Pancreas (tissue), 10 donors: ENCODE data around the gene ITPKA. TPM values are rescaled to one million over a fixed set of nuclear protein-coding genes. Genes with fewer than 3 reads are reported as not detected.

Experiments used
- ATAC-seq, 4 donors: fragments of 200-7000 bp; cut with Tn5 transposase; one replicate each; pipeline versions ENCODE4 v1.8.0 to v1.9.1; 2020; ENCODE audit warnings: mild to moderate bottlenecking in 4 of 4, moderate library complexity in 4 of 4
- DNase-seq, 6 donors: peaks; one replicate each; pipeline ENCODE4 v3.0.0-alpha.2; 2020
- FAIRE-seq: peaks from 2 replicates; lab custom pipeline; 2012; peaks lifted over from hg19 to GRCh38; lab: Jason Lieb, UNC
- H3K27ac ChIP-seq, 4 donors: fragments of 200-600 bp; sonication (generic); 1 replicate in 3 of 4; 2 replicates in 1 of 4; pipeline versions ENCODE4 v1.5.0 to v1.8.0; 2020
- H3K27me3 ChIP-seq, 4 donors: fragments of 200-600 bp; one replicate each; pipeline ENCODE4 v1.8.0; 2021
- H3K36me3 ChIP-seq, 3 donors: fragments of 200-600 bp; sonication (generic) in 1 of 3; one replicate each; pipeline versions ENCODE4 v1.5.0 to v1.8.0; 2020 to 2021
- H3K4me1 ChIP-seq, 3 donors: fragments of 200-600 bp; one replicate each; pipeline ENCODE4 v1.8.0; 2021
- H3K4me3 ChIP-seq, 4 donors: fragments of 200-600 bp; sonication (generic) in 2 of 4; one replicate each; pipeline versions ENCODE4 v1.5.0 to v1.8.0; 2020 to 2021
- H3K9me3 ChIP-seq, 4 donors: fragments of 200-600 bp; one replicate each; pipeline ENCODE4 v1.8.0; 2021
- CTCF ChIP-seq, 4 donors: fragments of 200-600 bp; sonication (generic) in 3 of 4; IDR thresholded peaks; one replicate each; pipeline versions ENCODE4 v1.5.0 to v1.8.0; 2021; ENCODE audit warnings: antibody characterized with exemption in 4 of 4
- WGBS, 2 donors: extraction: QIAGEN DNeasy Blood & Tissue Kit; methylation state at CpG; one replicate each; pipeline ENCODE4 v1.1.7; 2013; 5-methylcytosine and 5-hydroxymethylcytosine counted together
- intact Hi-C, 3 donors: fragments of 100-400 bp; cut with DNase I; formaldehyde crosslinking; loops; one replicate each; pipeline versions ENCODE4 v1.11.1 to v1.14.2; 2022
- polyA plus RNA-seq, 2 donors: library from polyadenylated mRNA; stranded (reverse); fragments of 200-250 nt; gene quantifications; one replicate each; pipeline ENCODE4 v1.2.3, GENCODE V29; 2013
- total RNA-seq, 6 donors: library from RNA; stranded (reverse); fragmentation: NEBNext Ultra II Directional in 4 of 6; extraction: Animal tissue kit (Norgen Biotek cat#: 25700) in 4 of 6; gene quantifications; one replicate each; pipeline versions ENCODE4 v1.2.1 to v1.2.4, GENCODE V29; 2021 to 2023
- donor health status: healthy with polysubstance abuse.
- donor health status: DM: no; HTN: no; CAD: no; lungs with moderate emphysema.
- donor health status: DM: no; HTN: no; CAD: no.
- donor health status: control.
- donor health status: control.
- donor health status: Bipolar disorder and iron deficiency.
- donor health status: DM: yes; HTN: yes; CAD: no.
- donor health status: DM: no; HTN: no; CAD: no.
- donor health status: DM: no; HTN: no; CAD: no.
- donor health status: DM: yes; HTN: yes; CAD: no.

Gene ITPKA
- total and polyA plus RNA-seq, 8 donors, result 0.64 to 2.8 (median 1.1) TPM

DNA sequence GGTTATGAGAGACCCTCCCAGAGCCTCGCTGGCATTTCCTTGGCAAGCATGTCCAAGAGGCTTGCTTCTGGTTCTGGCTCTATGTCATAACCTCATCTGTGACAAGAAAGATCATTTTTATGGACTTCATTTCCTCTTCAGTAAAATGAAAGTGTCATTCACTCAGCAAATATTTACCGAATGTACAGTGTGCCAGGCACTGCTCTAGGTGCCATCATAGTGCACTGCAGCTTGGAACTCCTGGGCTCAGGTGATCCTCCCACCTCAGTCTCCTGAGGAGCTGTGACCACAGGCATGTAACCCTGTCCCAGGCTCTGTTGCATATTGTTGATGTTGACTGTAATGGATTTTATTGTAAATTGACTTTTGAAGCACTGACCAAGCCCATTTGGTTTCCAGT lies 18.7 kb upstream of the ITPKA start:
- no peak for DNase-seq
- Histone ChIP-seq H3K4me1 (no peaks in the 10 kb centered on the region), H3K9me3 (no peaks in the 10 kb centered on the region), H3K27me3 (no peaks in the 10 kb centered on the region), H3K36me3 (peaks cover 0 to 70% (median 36%) of the 10 kb centered on the region in 3 donors), H3K27ac (no peak overlapping the region), H3K4me3 (no peak overlapping the region)
- 85 to 87% methylated on average over 2 of the region's 2 CpGs for WGBS, 2 donors
- ATAC-seq, result peak in 2 of 4 donors; percentile 45 to 55
- TF ChIP-seq CTCF (IDR thresholded peaks at IDR 0.05), result no peak
- FAIRE-seq, result no peak
- intact Hi-C loops, result no loop called here

- 81 to 87% methylated on average over 5 of the region's 5 CpGs for WGBS, 2 donors
- H3K4me1 ChIP-seq, result no peaks in the 10 kb centered on the region
- ATAC-seq (no peak), DNase-seq (no peak), FAIRE-seq (no peak)
- H3K27ac ChIP-seq, result no peak overlapping the region
- H3K27me3 ChIP-seq, result no peaks in the 10 kb centered on the region
- intact Hi-C loops, result no loop called here
- H3K4me3 ChIP-seq, result no peak overlapping the region
- no peaks in the 10 kb centered on the region for H3K9me3 ChIP-seq
- no peak for TF ChIP-seq CTCF (IDR thresholded peaks at IDR 0.05)
- peaks cover 0 to 69% (median 34%) of the 10 kb centered on the region in 3 donors for H3K36me3 ChIP-seq
Observed at GRCh38 chr15:41476416-41477048, 17.1 kb upstream of the ITPKA start.

- no peak for FAIRE-seq
- no peak for DNase-seq
- H3K36me3 ChIP-seq, result peaks cover 3 to 49% (median 23%) of the 10 kb centered on the region in 3 donors
Observed at GRCh38 chr15:41480396-41481140, 13.1 kb upstream of the ITPKA start.

DNA sequence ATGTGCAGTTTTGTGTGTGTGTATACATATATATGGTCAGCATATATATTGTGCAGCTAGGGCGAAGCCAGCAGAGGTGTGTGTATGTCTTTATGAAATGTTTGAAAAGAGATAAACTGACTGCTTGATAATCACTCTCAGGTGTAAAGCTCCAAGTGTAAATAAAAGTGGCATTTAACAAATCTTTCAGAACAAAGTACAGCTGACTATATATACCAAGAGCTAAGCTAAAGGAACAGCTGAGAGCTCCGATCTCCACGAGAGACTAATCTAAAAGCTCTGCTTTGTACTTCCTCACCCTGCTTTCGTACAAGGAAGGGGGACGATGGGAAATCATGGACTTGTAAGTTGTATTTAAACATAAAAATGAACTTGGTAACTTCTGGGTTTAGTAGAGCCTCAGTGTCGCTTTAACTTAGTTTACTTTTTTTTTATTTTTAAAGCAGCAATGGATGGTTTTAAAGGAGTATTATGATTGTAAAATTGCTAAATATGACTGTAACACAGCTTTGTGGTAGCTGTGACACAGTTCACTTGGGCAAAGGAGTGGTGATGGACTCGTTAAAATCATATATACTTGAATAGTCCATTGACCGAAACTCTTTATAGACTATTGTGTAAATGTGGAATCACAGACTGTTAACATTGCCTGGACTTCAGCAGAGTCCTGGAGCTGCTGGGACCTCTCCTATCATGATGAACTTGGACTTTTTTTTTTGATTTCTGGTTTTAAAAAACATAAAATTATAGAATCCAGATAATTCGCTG lies 11.4 kb upstream of the ITPKA start:
- no peak for TF ChIP-seq CTCF (IDR thresholded peaks at IDR 0.05)
- intact Hi-C loops, result no loop called here
- 53 to 59% methylated on average over 9 of the region's 9 CpGs for WGBS, 2 donors
- no peak overlapping the region for H3K4me3 ChIP-seq
- H3K4me1 ChIP-seq, result no peaks in the 10 kb centered on the region
- no peak overlapping the region for H3K27ac ChIP-seq
- no peaks in the 10 kb centered on the region for H3K9me3 ChIP-seq
- FAIRE-seq (no peak), ATAC-seq (peak in 3 of 4 donors; percentile 38 to 48 (median 47)), DNase-seq (no peak)
- H3K27me3 ChIP-seq, result no peaks in the 10 kb centered on the region
- H3K36me3 ChIP-seq, result peaks cover 3 to 32% (median 8%) of the 10 kb centered on the region in 3 donors

More at GRCh38 chr15:41480396-41481140, 13.1 kb upstream of the ITPKA start:
- ATAC-seq, result no peak
- Histone ChIP-seq H3K27ac (no peak overlapping the region), H3K9me3 (no peaks in the 10 kb centered on the region), H3K4me3 (no peak overlapping the region), H3K4me1 (no peaks in the 10 kb centered on the region), H3K27me3 (no peaks in the 10 kb centered on the region)
- 91 to 92% methylated on average over 12 of the region's 12 CpGs for WGBS, 2 donors
- TF ChIP-seq CTCF (IDR thresholded peaks at IDR 0.05), result no peak
- intact Hi-C loops, result no loop called here
